ENCODE measurements around the gene PCF11.

- TF ChIP-seq EZH2phosphoT487 (IDR thresholded peaks at IDR 0.05) (no peak), CTCF (IDR thresholded peaks at IDR 0.05) (no peak)
Measured at GRCh38 chr11:83181815-83182214, 24.9 kb downstream of the PCF11 start.
